WTC11 (cell line): ENCODE measurements around the gene CPNE9. TPM values are rescaled to one million over a fixed set of nuclear protein-coding genes. Genes with fewer than 3 reads are reported as not detected.
A peak's percentile ranks its signal among the peaks of the same experiment; 100 is the strongest.

Experiments
- ATAC-seq: fragments of 200-7000 bp; cut with Tn5 transposase; 2 replicates; pipeline ENCODE4 v1.10.0; 2021; ENCODE audit warnings: mild to moderate bottlenecking, moderate library complexity
- CTCF ChIA-PET: fragments of 300-600 bp; sonication (Branson Sonifier 250); formaldehyde crosslinking; loops from one replicate; lab custom pipeline; 2021; ENCODE audit warnings: antibody characterized with exemption; lab: Charles Lee
- POLR2A ChIA-PET: fragments of 350-600 bp; sonication (Branson Sonifier 250); formaldehyde crosslinking; loops from one replicate; lab custom pipeline; 2021; ENCODE audit warnings: antibody characterized with exemption; lab: Charles Lee
- DNase-seq: peaks from one replicate; pipeline ENCODE4 v3.0.0; 2021; ENCODE audit warnings: low spot score
- H3K27ac Mint-ChIP-seq: 2 replicates; pipeline ENCODE4 v1.8.0; 2021; ENCODE audit warnings: mixed read lengths
- H3K27me3 Mint-ChIP-seq: 2 replicates; pipeline ENCODE4 v1.8.0; 2021; ENCODE audit warnings: low read depth, mild to moderate bottlenecking, moderate library complexity, mixed read lengths
- H3K36me3 Mint-ChIP-seq: 2 replicates; pipeline ENCODE4 v1.8.0; 2021; ENCODE audit warnings: mixed read lengths
- H3K4me1 Mint-ChIP-seq: 2 replicates; pipeline ENCODE4 v1.8.0; 2022; ENCODE audit warnings: mixed read lengths
- H3K4me3 Mint-ChIP-seq: 2 replicates; pipeline ENCODE4 v1.8.0; 2021; ENCODE audit warnings: mild to moderate bottlenecking, moderate library complexity, mixed read lengths
- H3K9me3 Mint-ChIP-seq: 2 replicates; pipeline ENCODE4 v1.8.0; 2021; ENCODE audit warnings: mixed read lengths
- ATF1 ChIP-seq: sonication (generic); formaldehyde crosslinking; IDR thresholded peaks from 2 replicates; pipeline ENCODE4 v1.8.1; 2023; ENCODE audit warnings: mild to moderate bottlenecking, moderate library complexity, missing genetic modification reagents
- CBFB ChIP-seq: sonication (generic); formaldehyde crosslinking; IDR thresholded peaks from 2 replicates; pipeline ENCODE4 v1.8.1; 2022; ENCODE audit warnings: mild to moderate bottlenecking, low read depth, missing genetic modification reagents
- GABPB1 ChIP-seq: sonication (generic); formaldehyde crosslinking; IDR thresholded peaks from 2 replicates; pipeline ENCODE4 v1.8.1; 2023; ENCODE audit warnings: mild to moderate bottlenecking, missing genetic modification reagents
- NR1H2 ChIP-seq: sonication (generic); formaldehyde crosslinking; IDR thresholded peaks from 2 replicates; pipeline ENCODE4 v1.9.0; 2021; ENCODE audit warnings: mild to moderate bottlenecking, moderate library complexity, missing genetic modification reagents
- NR3C1 ChIP-seq: sonication (generic); formaldehyde crosslinking; conservative IDR thresholded peaks from 2 replicates; pipeline ENCODE4 v1.8.1; 2023; ENCODE audit warnings: low read depth, mild to moderate bottlenecking, missing genetic modification reagents
- RORB ChIP-seq: fragments of 250-450 bp; sonication (Bioruptor Pico); IDR thresholded peaks from 2 replicates; pipeline ENCODE4 v1.9.0; 2021; ENCODE audit warnings: mild to moderate bottlenecking
- SMAD3 ChIP-seq: sonication (generic); formaldehyde crosslinking; IDR thresholded peaks from 2 replicates; pipeline ENCODE4 v1.8.0; 2022; ENCODE audit warnings: missing genetic modification reagents, mild to moderate bottlenecking, borderline replicate concordance
- SMAD4 ChIP-seq: sonication (generic); formaldehyde crosslinking; IDR thresholded peaks from 2 replicates; pipeline ENCODE4 v1.8.0; 2022; ENCODE audit warnings: mild to moderate bottlenecking, missing genetic modification reagents
- total RNA-seq: library from RNA; stranded (reverse); gene quantifications from 3 replicates; pipeline ENCODE4 v1.2.3, GENCODE V29; 2021
- TF ChIP-seq, protein P1 (sequence below): fragments of 250-450 bp; sonication (Bioruptor Pico); conservative IDR thresholded peaks from 2 replicates; pipeline ENCODE4 v1.9.0; 2021; ENCODE audit warnings: mild to moderate bottlenecking
- TF ChIP-seq, protein P2 (sequence below): sonication (generic); formaldehyde crosslinking; IDR thresholded peaks from 2 replicates; pipeline ENCODE4 v1.8.0; 2023; ENCODE audit warnings: missing genetic modification reagents
- TF ChIP-seq, protein P3 (sequence below): sonication (generic); formaldehyde crosslinking; IDR thresholded peaks from 2 replicates; pipeline ENCODE4 v1.8.0; 2022; ENCODE audit warnings: mild to moderate bottlenecking, missing genetic modification reagents
- TF ChIP-seq, protein P4 (sequence below): sonication (generic); formaldehyde crosslinking; IDR thresholded peaks from 2 replicates; pipeline ENCODE4 v1.8.0; 2023; ENCODE audit warnings: missing genetic modification reagents, mild to moderate bottlenecking, borderline replicate concordance

Gene CPNE9
- total RNA-seq, 1 experiment from 2014 or later: 3.2 TPM

DNA sequence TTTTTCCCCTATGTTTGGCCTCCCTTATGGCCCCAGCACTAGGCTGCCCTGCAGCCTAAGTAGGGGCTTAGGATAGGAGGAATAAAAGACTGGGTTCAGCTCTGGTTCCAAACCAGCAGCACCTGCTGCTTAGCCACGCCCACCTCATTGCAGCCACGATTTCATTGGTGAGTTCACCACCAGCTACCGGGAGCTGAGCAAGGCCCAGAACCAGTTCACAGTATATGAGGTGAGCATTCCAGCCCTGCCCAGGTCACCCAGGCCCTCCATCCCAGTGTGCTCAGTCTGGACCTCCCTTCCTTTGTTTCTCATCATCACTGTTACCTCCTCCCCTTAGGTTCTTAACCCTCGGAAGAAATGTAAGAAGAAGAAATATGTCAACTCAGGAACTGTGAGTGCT is 11.5 kb downstream of the CPNE9 start (continued):
- TF ChIP-seq, protein P1, sequence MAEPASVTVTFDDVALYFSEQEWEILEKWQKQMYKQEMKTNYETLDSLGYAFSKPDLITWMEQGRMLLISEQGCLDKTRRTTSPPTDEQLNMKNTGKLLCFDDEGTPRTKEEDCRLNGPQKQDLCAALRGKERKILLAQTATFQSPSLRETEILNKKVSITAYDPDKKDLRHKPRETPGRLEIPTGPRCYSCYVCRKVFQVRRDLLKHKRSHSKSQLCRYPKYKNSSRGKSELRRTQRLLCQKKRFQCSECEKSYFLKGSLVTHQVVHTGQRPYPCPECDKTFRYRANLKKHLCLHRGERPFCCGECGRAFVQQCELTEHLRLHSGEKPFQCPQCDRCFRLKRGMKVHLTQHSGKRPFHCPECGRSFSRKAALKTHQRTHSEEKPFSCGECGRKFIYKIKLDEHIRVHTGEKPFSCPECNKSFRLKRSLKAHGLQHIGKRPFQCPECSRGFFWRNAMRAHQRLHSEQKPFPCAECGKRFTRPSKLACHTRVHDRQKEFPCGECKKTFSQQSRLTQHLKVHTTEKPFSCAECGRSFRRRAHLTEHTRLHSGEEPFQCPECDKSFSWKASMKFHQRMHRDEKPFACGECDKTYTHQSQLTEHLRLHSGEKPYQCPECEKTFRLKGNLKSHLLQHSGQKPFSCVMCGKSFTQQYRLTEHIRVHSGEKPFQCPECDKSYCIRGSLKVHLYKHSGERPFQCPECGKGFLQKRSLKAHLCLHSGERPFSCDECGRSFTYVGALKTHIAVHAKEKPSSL (CRISPR knock-in tag): no peak
- TF ChIP-seq, protein P2, sequence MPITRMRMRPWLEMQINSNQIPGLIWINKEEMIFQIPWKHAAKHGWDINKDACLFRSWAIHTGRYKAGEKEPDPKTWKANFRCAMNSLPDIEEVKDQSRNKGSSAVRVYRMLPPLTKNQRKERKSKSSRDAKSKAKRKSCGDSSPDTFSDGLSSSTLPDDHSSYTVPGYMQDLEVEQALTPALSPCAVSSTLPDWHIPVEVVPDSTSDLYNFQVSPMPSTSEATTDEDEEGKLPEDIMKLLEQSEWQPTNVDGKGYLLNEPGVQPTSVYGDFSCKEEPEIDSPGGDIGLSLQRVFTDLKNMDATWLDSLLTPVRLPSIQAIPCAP (CRISPR knock-in tag): no peak
- no peak for TF ChIP-seq CBFB (CRISPR knock-in tag)
- TF ChIP-seq NR1H2: no peak
- TF ChIP-seq SMAD4 (CRISPR knock-in tag): no peak
- TF ChIP-seq, protein P3, sequence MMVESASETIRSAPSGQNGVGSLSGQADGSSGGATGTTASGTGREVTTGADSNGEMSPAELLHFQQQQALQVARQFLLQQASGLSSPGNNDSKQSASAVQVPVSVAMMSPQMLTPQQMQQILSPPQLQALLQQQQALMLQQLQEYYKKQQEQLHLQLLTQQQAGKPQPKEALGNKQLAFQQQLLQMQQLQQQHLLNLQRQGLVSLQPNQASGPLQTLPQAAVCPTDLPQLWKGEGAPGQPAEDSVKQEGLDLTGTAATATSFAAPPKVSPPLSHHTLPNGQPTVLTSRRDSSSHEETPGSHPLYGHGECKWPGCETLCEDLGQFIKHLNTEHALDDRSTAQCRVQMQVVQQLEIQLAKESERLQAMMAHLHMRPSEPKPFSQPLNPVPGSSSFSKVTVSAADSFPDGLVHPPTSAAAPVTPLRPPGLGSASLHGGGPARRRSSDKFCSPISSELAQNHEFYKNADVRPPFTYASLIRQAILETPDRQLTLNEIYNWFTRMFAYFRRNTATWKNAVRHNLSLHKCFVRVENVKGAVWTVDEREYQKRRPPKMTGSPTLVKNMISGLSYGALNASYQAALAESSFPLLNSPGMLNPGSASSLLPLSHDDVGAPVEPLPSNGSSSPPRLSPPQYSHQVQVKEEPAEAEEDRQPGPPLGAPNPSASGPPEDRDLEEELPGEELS (CRISPR knock-in tag): no peak
- no peak for TF ChIP-seq NR3C1 (CRISPR knock-in tag)
- no peak for TF ChIP-seq ATF1 (CRISPR knock-in tag)
- TF ChIP-seq RORB (CRISPR knock-in tag): no peak
- TF ChIP-seq, protein P4, sequence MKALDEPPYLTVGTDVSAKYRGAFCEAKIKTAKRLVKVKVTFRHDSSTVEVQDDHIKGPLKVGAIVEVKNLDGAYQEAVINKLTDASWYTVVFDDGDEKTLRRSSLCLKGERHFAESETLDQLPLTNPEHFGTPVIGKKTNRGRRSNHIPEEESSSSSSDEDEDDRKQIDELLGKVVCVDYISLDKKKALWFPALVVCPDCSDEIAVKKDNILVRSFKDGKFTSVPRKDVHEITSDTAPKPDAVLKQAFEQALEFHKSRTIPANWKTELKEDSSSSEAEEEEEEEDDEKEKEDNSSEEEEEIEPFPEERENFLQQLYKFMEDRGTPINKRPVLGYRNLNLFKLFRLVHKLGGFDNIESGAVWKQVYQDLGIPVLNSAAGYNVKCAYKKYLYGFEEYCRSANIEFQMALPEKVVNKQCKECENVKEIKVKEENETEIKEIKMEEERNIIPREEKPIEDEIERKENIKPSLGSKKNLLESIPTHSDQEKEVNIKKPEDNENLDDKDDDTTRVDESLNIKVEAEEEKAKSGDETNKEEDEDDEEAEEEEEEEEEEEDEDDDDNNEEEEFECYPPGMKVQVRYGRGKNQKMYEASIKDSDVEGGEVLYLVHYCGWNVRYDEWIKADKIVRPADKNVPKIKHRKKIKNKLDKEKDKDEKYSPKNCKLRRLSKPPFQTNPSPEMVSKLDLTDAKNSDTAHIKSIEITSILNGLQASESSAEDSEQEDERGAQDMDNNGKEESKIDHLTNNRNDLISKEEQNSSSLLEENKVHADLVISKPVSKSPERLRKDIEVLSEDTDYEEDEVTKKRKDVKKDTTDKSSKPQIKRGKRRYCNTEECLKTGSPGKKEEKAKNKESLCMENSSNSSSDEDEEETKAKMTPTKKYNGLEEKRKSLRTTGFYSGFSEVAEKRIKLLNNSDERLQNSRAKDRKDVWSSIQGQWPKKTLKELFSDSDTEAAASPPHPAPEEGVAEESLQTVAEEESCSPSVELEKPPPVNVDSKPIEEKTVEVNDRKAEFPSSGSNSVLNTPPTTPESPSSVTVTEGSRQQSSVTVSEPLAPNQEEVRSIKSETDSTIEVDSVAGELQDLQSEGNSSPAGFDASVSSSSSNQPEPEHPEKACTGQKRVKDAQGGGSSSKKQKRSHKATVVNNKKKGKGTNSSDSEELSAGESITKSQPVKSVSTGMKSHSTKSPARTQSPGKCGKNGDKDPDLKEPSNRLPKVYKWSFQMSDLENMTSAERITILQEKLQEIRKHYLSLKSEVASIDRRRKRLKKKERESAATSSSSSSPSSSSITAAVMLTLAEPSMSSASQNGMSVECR (CRISPR knock-in tag): no peak

DNA sequence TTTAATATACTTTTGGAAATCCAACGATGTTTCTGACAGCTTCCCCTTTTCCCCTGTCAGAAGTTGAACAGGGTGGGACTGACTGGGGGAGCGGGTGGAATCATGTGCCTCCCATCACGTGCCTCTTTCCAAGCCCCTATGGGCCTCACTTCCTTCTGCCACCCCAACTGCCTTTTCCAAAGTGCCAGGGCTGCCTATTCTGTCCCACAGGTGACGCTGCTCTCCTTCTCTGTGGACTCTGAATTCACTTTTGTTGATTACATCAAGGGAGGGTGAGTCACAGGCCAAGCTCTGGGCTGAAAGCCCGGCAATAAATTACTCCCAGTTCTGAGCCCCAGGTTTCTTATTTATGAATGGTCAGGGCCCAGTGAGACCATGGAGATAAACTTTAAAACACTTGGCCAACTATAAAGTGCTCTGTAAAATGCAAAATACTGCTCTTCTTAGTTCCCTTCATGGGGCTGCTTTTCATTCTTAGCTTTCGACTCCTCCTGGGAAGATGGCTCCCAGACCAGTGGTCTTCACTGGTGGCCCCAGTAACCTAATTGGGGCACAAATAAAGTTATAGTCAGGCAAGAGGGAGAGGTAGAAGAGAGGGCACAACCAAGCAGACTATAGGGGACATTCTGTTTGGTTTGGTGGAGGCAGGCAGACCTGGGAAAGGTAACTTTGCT is 12.3 kb downstream of the CPNE9 start:
- Mint-ChIP-seq H3K36me3 (no peaks in the 10 kb centered on the region), H3K27ac (0 out of 2 replicates have a peak overlapping the region, but pooled peaks have one; percentile 30), H3K4me3 (no peak overlapping the region), H3K4me1 (peaks cover 5% of the 10 kb centered on the region; the same call in 1 of the 2 replicates), H3K27me3 (peaks cover 29% of the 10 kb centered on the region), H3K9me3 (no peaks in the 10 kb centered on the region)
- POLR2A ChIA-PET: no interaction called here
- ATAC-seq (peak; percentile 21), DNase-seq (no peak)
- TF ChIP-seq SMAD3 (CRISPR knock-in tag) (no peak), GABPB1 (CRISPR knock-in tag) (0 out of 2 replicates have a peak, but pooled peaks have one; percentile 35)
- CTCF ChIA-PET: interaction anchor here (1.0 to 5.1 kb wide), 4 partner anchors 8 to 134 kb away, joined by 3 to 60 read pairs (median 5); partner anchors contain the start of gene BRPF1
